OCI-LY1 (cell line): Measurements from ENCODE around the gene EFCAB5.

Source experiments
- H2AFZ ChIP-seq: fragments of 200-600 bp; sonication (generic), shearing (Covaris generic); 2 replicates; pipeline ENCODE4 v1.6.0; 2014; ENCODE audit warnings: antibody characterized with exemption, mild to moderate bottlenecking, low read length
- H3F3A ChIP-seq: fragments of 200-600 bp; sonication (generic), shearing (Covaris generic); 2 replicates; pipeline ENCODE4 v1.6.0; 2014; ENCODE audit warnings: mild to moderate bottlenecking, antibody characterized with exemption, low read length, moderate library complexity; ENCODE audit not compliant: insufficient read depth
- H3K27ac ChIP-seq: fragments of 200-600 bp; sonication (generic); 2 replicates; pipeline ENCODE4 v1.5.1; 2014; ENCODE audit warnings: low read length, mixed run types, mild to moderate bottlenecking, low read depth; ENCODE audit not compliant: poor library complexity, severe bottlenecking
- H3K27me3 ChIP-seq: fragments of 200-600 bp; sonication (generic); 2 replicates; pipeline ENCODE4 v1.6.0; 2014; ENCODE audit warnings: antibody characterized with exemption, mild to moderate bottlenecking, low read length, moderate library complexity; ENCODE audit not compliant: insufficient read depth
- H3K36me3 ChIP-seq: fragments of 200-600 bp; sonication (generic); 2 replicates; pipeline ENCODE4 v1.6.1; 2014; ENCODE audit warnings: mild to moderate bottlenecking, antibody characterized with exemption, low read length, moderate library complexity, mixed read lengths; ENCODE audit not compliant: insufficient read depth
- H3K4me1 ChIP-seq: fragments of 200-600 bp; sonication (generic); 2 replicates; pipeline ENCODE4 v1.5.1; 2014; ENCODE audit warnings: mild to moderate bottlenecking, low read length, moderate library complexity; ENCODE audit not compliant: insufficient read depth, severe bottlenecking
- H3K4me2 ChIP-seq: fragments of 200-600 bp; sonication (generic), shearing (Covaris generic); 2 replicates; pipeline ENCODE4 v1.6.1; 2014; ENCODE audit warnings: low read length
- H3K4me3 ChIP-seq: fragments of 200-600 bp; sonication (generic); 2 replicates; pipeline ENCODE4 v1.5.1; 2014; ENCODE audit warnings: low read length, low read depth, mild to moderate bottlenecking, mixed read lengths; ENCODE audit not compliant: poor library complexity, severe bottlenecking
- H3K79me2 ChIP-seq: fragments of 200-600 bp; shearing (Covaris generic); 2 replicates; pipeline ENCODE4 v1.6.1; 2016; ENCODE audit warnings: mixed run types, low read length, mixed read lengths; ENCODE audit not compliant: insufficient read depth
- H3K9ac ChIP-seq: fragments of 200-600 bp; sonication (generic), shearing (Covaris generic); 2 replicates; pipeline ENCODE4 v1.6.1; 2014; ENCODE audit warnings: mild to moderate bottlenecking, low read length, mixed read lengths
- H3K9me2 ChIP-seq: fragments of 200-600 bp; sonication (generic), shearing (Covaris generic); 2 replicates; pipeline ENCODE4 v1.6.1; 2014; ENCODE audit warnings: low read depth, mild to moderate bottlenecking, low read length, mixed read lengths
- H3K9me3 ChIP-seq: fragments of 200-600 bp; shearing (Covaris generic); 2 replicates; pipeline ENCODE4 v1.6.1; 2014; ENCODE audit warnings: low read length, mixed read lengths
- H4K20me1 ChIP-seq: fragments of 200-600 bp; sonication (generic), shearing (Covaris generic); 2 replicates; pipeline ENCODE4 v1.6.0; 2016; ENCODE audit warnings: mild to moderate bottlenecking, low read length; ENCODE audit not compliant: insufficient read depth
- CTCF ChIP-seq: fragments of 200-600 bp; sonication (generic), shearing (Covaris generic); IDR thresholded peaks from 2 replicates; pipeline ENCODE4 v1.5.1; 2017; ENCODE audit warnings: mild to moderate bottlenecking, antibody characterized with exemption, low read length, moderate library complexity, mixed read lengths
- EZH2 ChIP-seq: fragments of 200-600 bp; sonication (generic), shearing (Covaris generic); IDR thresholded peaks from 2 replicates; pipeline ENCODE4 v1.8.0; 2017; ENCODE audit warnings: borderline replicate concordance, mixed run types, mild to moderate bottlenecking, antibody characterized with exemption, low read length, moderate library complexity, mixed read lengths

The EFCAB5 gene

GRCh38 chr17:30068465-30068864, 127.0 kb downstream of the EFCAB5 start:
- Histone ChIP-seq H3K9me3 (peaks cover 14% of the 10 kb centered on the region), H3K4me1 (no peaks in the 10 kb centered on the region), H2AFZ (no peak overlapping the region), H4K20me1 (no peaks in the 10 kb centered on the region), H3K4me2 (no peak overlapping the region), H3K79me2 (no peaks in the 10 kb centered on the region), H3K9ac (no peak overlapping the region), H3K27me3 (no peaks in the 10 kb centered on the region), H3K9me2 (no peaks in the 10 kb centered on the region), H3K36me3 (no peaks in the 10 kb centered on the region), H3K4me3 (no peak overlapping the region), H3K27ac (no peak overlapping the region), H3F3A (no peaks in the 10 kb centered on the region)
- TF ChIP-seq EZH2 (no peak), CTCF (no peak)

- H3K4me1 ChIP-seq: no peaks in the 10 kb centered on the region
- no peaks in the 10 kb centered on the region for H3K36me3 ChIP-seq
- no peak for TF ChIP-seq EZH2
- TF ChIP-seq CTCF: no peak
- H3K4me3 ChIP-seq: no peak overlapping the region
- no peaks in the 10 kb centered on the region for H3F3A ChIP-seq
- H3K9me2 ChIP-seq: no peaks in the 10 kb centered on the region
- no peak overlapping the region for H3K4me2 ChIP-seq
- H3K79me2 ChIP-seq: no peaks in the 10 kb centered on the region
- H2AFZ ChIP-seq: no peak overlapping the region
- H3K9ac ChIP-seq: no peak overlapping the region
- no peaks in the 10 kb centered on the region for H3K9me3 ChIP-seq
- no peak overlapping the region for H3K27ac ChIP-seq
- H4K20me1 ChIP-seq: no peaks in the 10 kb centered on the region
- no peaks in the 10 kb centered on the region for H3K27me3 ChIP-seq
Observed at GRCh38 chr17:30074254-30074653, 132.8 kb downstream of the EFCAB5 start.

GRCh38 chr17:30074730-30075129, 133.3 kb downstream of the EFCAB5 start:
- Histone ChIP-seq H3K9me2 (no peaks in the 10 kb centered on the region), H3K9me3 (no peaks in the 10 kb centered on the region), H3K27ac (no peak overlapping the region), H3K9ac (no peak overlapping the region), H3K4me2 (no peak overlapping the region), H3K4me1 (no peaks in the 10 kb centered on the region), H3K36me3 (no peaks in the 10 kb centered on the region), H3K27me3 (no peaks in the 10 kb centered on the region), H4K20me1 (no peaks in the 10 kb centered on the region), H2AFZ (no peak overlapping the region), H3F3A (no peaks in the 10 kb centered on the region), H3K4me3 (no peak overlapping the region), H3K79me2 (no peaks in the 10 kb centered on the region)
- TF ChIP-seq EZH2 (no peak), CTCF (no peak)
